Cardiac fibroblast (primary cell): Measurements from ENCODE around the gene NDUFB4.

Source experiments
- DNase-seq, 2 donors: peaks; one replicate each; pipeline versions ENCODE4 v3.0.0 to v3.0.0-alpha.2; 2010; ENCODE audit warnings: low read depth in 2 of 2
- H3K4me3 ChIP-seq, 2 donors: replicated peaks in 1 of 2; 1 replicate in 1 of 2; 2 replicates in 1 of 2; pipeline ENCODE4 v1.5.1; 2011; ENCODE audit warnings: low read depth in 2 of 2, low read length in 2 of 2, mild to moderate bottlenecking in 2 of 2, moderate library complexity in 1 of 2
- CTCF ChIP-seq: IDR thresholded peaks from one replicate; pipeline ENCODE4 v1.5.1; 2011; ENCODE audit warnings: low read depth, mild to moderate bottlenecking, low read length, inconsistent platforms

Gene NDUFB4

GRCh38 chr3:120649830-120650233, 53.7 kb downstream of the NDUFB4 start:
- no peak for DNase-seq
- TF ChIP-seq CTCF, result no peak
- H3K4me3 ChIP-seq, result no peak overlapping the region

- H3K4me3 ChIP-seq, result no peak overlapping the region
- TF ChIP-seq CTCF, result no peak
- no peak for DNase-seq
These were observed 54.2 kb downstream of the NDUFB4 start for GRCh38 chr3:120650311-120650710.
